ENCODE data around the gene FAN1. TPM values are rescaled to one million over a fixed set of nuclear protein-coding genes. Genes with fewer than 3 reads are reported as not detected.
A peak's percentile ranks its signal among the peaks of the same experiment; 100 is the strongest.

FAN1 gene
- total RNA-seq, 2 donors from 2014 or later = 15.9 to 17.8 TPM

- Mint-ChIP-seq H3K9me3 (no peaks in the 10 kb centered on the region), H3K4me1 (peaks cover 17% of the 10 kb centered on the region), H3K27me3 (no peaks in the 10 kb centered on the region), H3K27ac (no peak overlapping the region), H3K36me3 (ENCODE audit: low read depth) (peaks cover 73% of the 10 kb centered on the region), H3K4me3 (peak overlapping the region; percentile 100)
- ATAC-seq (replicated peaks) = no peak
These were observed 1.1 kb downstream of the FAN1 start for GRCh38 chr15:30904812-30905211.

DNA sequence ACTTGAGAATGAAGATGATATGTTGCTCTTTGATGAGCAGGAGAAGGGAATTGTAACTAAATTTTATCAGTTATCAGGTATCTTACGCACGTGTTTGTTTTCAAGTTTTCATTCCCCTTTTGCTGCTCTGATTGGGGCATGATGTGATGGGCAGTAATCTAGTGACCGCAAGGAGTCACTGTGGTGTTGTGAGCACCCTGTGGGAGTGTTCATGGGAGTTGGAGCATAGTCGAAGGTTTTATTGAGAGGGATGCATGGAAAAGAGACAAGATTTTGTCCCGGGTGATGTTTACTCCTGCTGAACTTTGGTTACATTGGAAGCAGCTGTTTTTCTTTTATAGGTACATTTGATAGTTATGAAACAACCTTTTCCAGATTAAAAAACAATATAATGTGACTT is 2.1 kb downstream of the FAN1 start:
- Mint-ChIP-seq H3K4me3 (no peak overlapping the region), H3K27ac (no peak overlapping the region)

GRCh38 chr15:30906366-30906765 is 2.7 kb downstream of the FAN1 start:
- Mint-ChIP-seq H3K27me3 (no peaks in the 10 kb centered on the region), H3K4me1 (peaks cover 17% of the 10 kb centered on the region), H3K36me3 (ENCODE audit: low read depth) (peaks cover 70% of the 10 kb centered on the region), H3K9me3 (no peaks in the 10 kb centered on the region), H3K27ac (no peak overlapping the region), H3K4me3 (no peak overlapping the region)
- no peak for ATAC-seq (replicated peaks)

More for the DNA sequence above, 2.1 kb downstream of the FAN1 start:
- H3K9me3 Mint-ChIP-seq = no peaks in the 10 kb centered on the region
- no peaks in the 10 kb centered on the region for H3K27me3 Mint-ChIP-seq
- H3K36me3 Mint-ChIP-seq (ENCODE audit: low read depth) = peaks cover 73% of the 10 kb centered on the region
- H3K4me1 Mint-ChIP-seq = peaks cover 17% of the 10 kb centered on the region
- ATAC-seq (replicated peaks) = no peak

DNA sequence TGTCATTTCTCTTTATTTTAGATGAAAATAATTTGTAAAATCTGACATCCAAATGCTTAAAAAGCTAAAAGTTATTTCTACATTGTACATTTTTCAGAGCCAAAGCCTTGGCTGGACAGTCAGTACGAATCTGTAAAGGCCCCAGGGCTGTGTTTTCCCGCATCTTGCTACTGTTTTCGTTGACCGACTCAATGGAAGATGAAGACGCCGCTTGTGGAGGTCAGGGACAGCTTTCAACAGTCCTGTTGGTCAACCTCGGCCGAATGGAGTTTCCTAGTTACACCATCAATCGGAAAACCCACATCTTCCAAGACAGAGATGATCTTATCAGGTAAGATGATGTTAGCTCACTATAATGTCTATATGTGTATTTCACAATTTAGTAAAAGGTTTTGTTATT is 10.0 kb downstream of the FAN1 start:
- Mint-ChIP-seq H3K36me3 (ENCODE audit: low read depth) (peaks cover 88% of the 10 kb centered on the region), H3K27me3 (no peaks in the 10 kb centered on the region), H3K9me3 (no peaks in the 10 kb centered on the region), H3K27ac (no peak overlapping the region), H3K4me1 (peaks cover 10% of the 10 kb centered on the region), H3K4me3 (no peak overlapping the region)
- no peak for ATAC-seq (replicated peaks)

DNA sequence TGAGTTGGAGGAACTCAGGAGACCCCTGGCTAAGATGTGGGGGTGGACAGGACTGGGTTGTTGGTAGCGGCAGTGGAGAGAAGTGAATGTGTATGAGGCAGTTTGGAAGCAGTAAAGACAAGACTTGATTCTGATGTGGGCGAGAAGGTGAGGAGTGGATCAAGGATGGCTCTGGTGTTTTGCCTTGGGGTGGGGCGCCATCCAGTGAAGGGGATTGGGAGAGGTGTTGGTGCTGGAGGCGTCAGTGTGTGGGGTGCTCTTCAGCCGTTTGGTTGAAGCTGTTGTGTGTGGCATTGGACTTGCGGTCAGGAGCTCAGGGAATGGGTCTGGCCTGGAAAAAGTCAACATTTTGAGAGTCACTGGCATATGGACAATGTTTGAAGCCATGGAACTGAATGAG is 13.3 kb downstream of the FAN1 start:
- Mint-ChIP-seq H3K36me3 (ENCODE audit: low read depth) (peaks cover 96% of the 10 kb centered on the region), H3K9me3 (no peaks in the 10 kb centered on the region), H3K27me3 (no peaks in the 10 kb centered on the region), H3K4me3 (no peak overlapping the region), H3K27ac (peak overlapping the region; percentile 2), H3K4me1 (peaks cover 6% of the 10 kb centered on the region)
- no peak for ATAC-seq (replicated peaks)

DNA sequence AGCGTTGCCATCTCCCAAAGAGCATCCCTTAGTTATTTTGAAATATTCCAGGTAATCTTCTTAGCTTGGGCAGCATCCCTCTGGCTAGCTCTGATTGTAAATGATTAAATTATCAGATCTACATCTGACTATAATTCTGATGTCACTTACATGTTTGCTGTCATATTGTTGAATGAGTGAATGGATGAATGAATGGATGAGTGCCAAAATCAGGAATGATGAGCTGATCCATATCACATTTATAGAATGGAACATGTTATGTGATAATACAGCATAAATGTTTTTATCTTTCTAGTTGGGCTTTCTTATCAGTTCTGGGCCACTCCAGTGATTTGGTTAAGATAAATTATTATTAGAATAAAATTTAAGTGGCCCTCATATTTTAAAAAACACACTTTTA is 14.0 kb downstream of the FAN1 start:
- Mint-ChIP-seq H3K4me3 (no peak overlapping the region), H3K36me3 (ENCODE audit: low read depth) (peaks cover 96% of the 10 kb centered on the region), H3K9me3 (no peaks in the 10 kb centered on the region), H3K27ac (no peak overlapping the region), H3K27me3 (no peaks in the 10 kb centered on the region), H3K4me1 (peaks cover 6% of the 10 kb centered on the region)
- ATAC-seq (replicated peaks) = no peak

GRCh38 chr15:30918366-30918765 is 14.7 kb downstream of the FAN1 start:
- H3K36me3 Mint-ChIP-seq (ENCODE audit: low read depth) = peaks cover 96% of the 10 kb centered on the region

DNA sequence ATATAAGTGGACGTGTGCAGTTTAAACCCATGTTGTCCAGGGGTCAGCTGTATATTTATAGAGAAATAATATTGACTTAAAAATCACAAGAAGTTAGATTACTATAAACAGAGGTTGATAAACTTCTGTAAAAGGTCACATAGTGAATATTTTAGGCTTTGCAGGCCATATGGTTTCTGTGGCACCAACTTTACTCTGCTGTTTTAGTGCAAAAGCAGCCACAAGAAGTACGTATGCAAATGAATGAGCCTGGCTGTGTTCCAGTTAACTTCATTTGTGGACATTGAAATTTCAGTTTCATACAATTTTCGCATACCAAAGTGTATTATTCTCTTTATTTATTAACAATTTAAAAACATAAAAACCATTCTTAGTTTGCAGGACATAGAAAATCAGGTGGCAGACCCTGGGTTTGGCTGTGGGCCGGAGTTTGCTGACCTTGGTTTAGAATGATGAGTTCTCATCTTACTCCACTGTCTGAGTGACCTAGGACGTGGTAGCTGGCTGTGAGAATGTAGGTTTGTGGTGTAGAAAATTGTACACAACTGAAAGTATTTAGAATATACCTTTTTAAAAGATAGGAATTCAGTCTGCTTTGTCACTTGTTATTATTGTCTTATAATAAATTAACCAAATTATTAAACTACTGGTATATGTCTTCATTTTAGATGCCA is 16.3 kb downstream of the FAN1 start:
- Mint-ChIP-seq H3K27me3 (no peaks in the 10 kb centered on the region), H3K4me1 (peaks cover 6% of the 10 kb centered on the region), H3K36me3 (ENCODE audit: low read depth) (peaks cover 96% of the 10 kb centered on the region), H3K9me3 (no peaks in the 10 kb centered on the region), H3K27ac (no peak overlapping the region), H3K4me3 (no peak overlapping the region)
- no peak for ATAC-seq (replicated peaks)

More at GRCh38 chr15:30918366-30918765, 14.7 kb downstream of the FAN1 start:
- no peak overlapping the region for H3K4me3 Mint-ChIP-seq
- no peaks in the 10 kb centered on the region for H3K9me3 Mint-ChIP-seq
- no peak for ATAC-seq (replicated peaks)
- peaks cover 6% of the 10 kb centered on the region for H3K4me1 Mint-ChIP-seq
- no peaks in the 10 kb centered on the region for H3K27me3 Mint-ChIP-seq
- no peak overlapping the region for H3K27ac Mint-ChIP-seq

GRCh38 chr15:30921106-30921505 is 17.4 kb downstream of the FAN1 start:
- peaks cover 95% of the 10 kb centered on the region for H3K36me3 Mint-ChIP-seq (ENCODE audit: low read depth)

DNA sequence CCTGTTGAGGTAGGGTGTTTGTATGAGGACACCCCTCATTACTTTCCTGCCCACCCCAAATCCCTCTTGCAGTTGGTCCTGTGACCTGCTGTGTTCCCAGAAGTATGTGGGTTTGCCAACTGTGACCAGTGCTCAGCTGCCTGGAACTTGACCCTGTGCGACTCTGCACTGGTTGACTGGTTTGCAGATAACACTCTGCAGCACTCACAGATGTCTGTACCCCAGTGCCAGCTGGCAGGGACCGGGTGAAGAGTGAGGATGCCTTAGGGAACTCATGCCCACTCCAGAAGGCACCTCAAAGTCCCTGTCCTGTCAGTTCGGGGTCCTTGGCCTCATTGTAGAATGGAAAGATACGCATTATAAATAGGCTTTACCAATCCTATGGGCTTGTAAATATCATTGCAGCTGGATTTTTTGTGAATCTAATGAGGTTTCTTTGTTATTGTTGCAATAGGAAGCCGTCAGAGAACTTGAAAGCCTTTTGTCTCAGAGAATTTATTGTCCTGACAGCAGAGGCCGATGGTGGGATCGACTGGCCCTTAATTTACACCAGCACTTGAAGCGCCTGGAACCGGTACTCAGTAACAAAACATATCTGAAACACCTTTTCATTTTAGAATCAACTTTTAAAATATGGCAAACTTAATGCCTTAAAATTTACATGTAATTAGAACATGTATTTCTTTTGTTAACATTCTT is 18.2 kb downstream of the FAN1 start:
- Mint-ChIP-seq H3K36me3 (ENCODE audit: low read depth) (peaks cover 95% of the 10 kb centered on the region), H3K9me3 (no peaks in the 10 kb centered on the region), H3K4me3 (no peak overlapping the region), H3K4me1 (peaks cover under 1% of the 10 kb centered on the region), H3K27me3 (no peaks in the 10 kb centered on the region), H3K27ac (no peak overlapping the region)
- ATAC-seq (replicated peaks) = no peak

More at GRCh38 chr15:30921106-30921505, 17.4 kb downstream of the FAN1 start:
- Mint-ChIP-seq H3K27me3 (no peaks in the 10 kb centered on the region), H3K4me1 (peaks cover 6% of the 10 kb centered on the region), H3K9me3 (no peaks in the 10 kb centered on the region), H3K4me3 (no peak overlapping the region), H3K27ac (peak overlapping the region; percentile 7)
- ATAC-seq (replicated peaks) = no peak

GRCh38 chr15:30922480-30923311 is 19.0 kb downstream of the FAN1 start:
- no peak overlapping the region for H3K4me3 Mint-ChIP-seq
- H3K27ac Mint-ChIP-seq = no peak overlapping the region

GRCh38 chr15:30923429-30923828 is 19.7 kb downstream of the FAN1 start:
- ATAC-seq (replicated peaks) = no peak
- Mint-ChIP-seq H3K4me1 (no peaks in the 10 kb centered on the region), H3K4me3 (no peak overlapping the region), H3K27ac (peak overlapping the region; percentile 16), H3K9me3 (no peaks in the 10 kb centered on the region), H3K27me3 (no peaks in the 10 kb centered on the region), H3K36me3 (ENCODE audit: low read depth) (peaks cover 92% of the 10 kb centered on the region)

More at GRCh38 chr15:30922480-30923311, 19.0 kb downstream of the FAN1 start:
- H3K36me3 Mint-ChIP-seq (ENCODE audit: low read depth) = peaks cover 94% of the 10 kb centered on the region
- no peaks in the 10 kb centered on the region for H3K9me3 Mint-ChIP-seq
- no peak for ATAC-seq (replicated peaks)
- H3K27me3 Mint-ChIP-seq = no peaks in the 10 kb centered on the region
- no peaks in the 10 kb centered on the region for H3K4me1 Mint-ChIP-seq

DNA sequence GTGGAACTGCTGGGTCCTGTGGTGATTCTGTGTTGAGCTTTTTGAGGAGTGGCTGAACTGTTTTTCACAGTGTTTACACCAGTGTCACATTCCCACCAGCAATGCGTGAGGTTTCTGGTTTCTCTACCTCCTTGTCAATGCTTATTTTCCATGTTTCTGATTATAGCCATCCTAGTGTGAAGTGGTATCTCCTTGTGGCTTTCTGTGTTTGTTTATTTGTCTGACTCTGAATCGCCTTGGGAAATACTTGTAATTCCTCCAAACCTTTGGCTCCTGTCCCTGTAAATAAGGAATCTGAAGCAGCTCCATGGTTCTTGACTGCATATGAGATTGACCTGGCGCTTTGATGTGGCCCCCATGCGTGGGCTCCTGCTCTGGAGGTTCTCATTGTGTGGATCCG is 20.6 kb downstream of the FAN1 start:
- peak overlapping the region; percentile 16 for H3K27ac Mint-ChIP-seq
- no peaks in the 10 kb centered on the region for H3K9me3 Mint-ChIP-seq
- H3K4me3 Mint-ChIP-seq = no peak overlapping the region
- no peaks in the 10 kb centered on the region for H3K27me3 Mint-ChIP-seq
- H3K36me3 Mint-ChIP-seq (ENCODE audit: low read depth) = peaks cover 91% of the 10 kb centered on the region
- no peak for ATAC-seq (replicated peaks)
- no peaks in the 10 kb centered on the region for H3K4me1 Mint-ChIP-seq

- H3K4me3 Mint-ChIP-seq = no peak overlapping the region
- no peak for ATAC-seq (replicated peaks)
- no peak overlapping the region for H3K27ac Mint-ChIP-seq
- peaks cover 91% of the 10 kb centered on the region for H3K36me3 Mint-ChIP-seq (ENCODE audit: low read depth)
- no peaks in the 10 kb centered on the region for H3K9me3 Mint-ChIP-seq
- H3K4me1 Mint-ChIP-seq = no peaks in the 10 kb centered on the region
- no peaks in the 10 kb centered on the region for H3K27me3 Mint-ChIP-seq
These were observed 22.0 kb downstream of the FAN1 start for GRCh38 chr15:30925686-30926085.

All from activated T-helper 17 cell treated with anti-CD3 and anti-CD28 coated beads, Interleukin-2, amount 50 U/mL, for 72 hours (primary cell).